GM23248 (cell line): ENCODE data around the gene ABR. TPM values are rescaled to one million over a fixed set of nuclear protein-coding genes. Genes with fewer than 3 reads are reported as not detected.

Experiments
- DNase-seq: peaks from one replicate; pipeline ENCODE4 v3.0.0-alpha.2; 2015
- H2AFZ ChIP-seq: fragments of 200-600 bp; sonication (generic); 2 replicates; pipeline ENCODE4 v1.6.1; 2016; ENCODE audit warnings: antibody characterized with exemption
- H3F3A ChIP-seq: fragments of 200-600 bp; sonication (generic); 2 replicates; pipeline ENCODE4 v1.6.1; 2016; ENCODE audit warnings: mild to moderate bottlenecking, antibody characterized with exemption, mixed run types; ENCODE audit not compliant: insufficient read depth
- H3K27ac ChIP-seq: fragments of 200-600 bp; sonication (generic); 2 replicates; pipeline ENCODE4 v1.5.1; 2016; ENCODE audit warnings: mild to moderate bottlenecking
- H3K27me3 ChIP-seq: fragments of 200-600 bp; sonication (generic); replicated peaks from 2 replicates; pipeline ENCODE4 v1.6.1; 2016; ENCODE audit warnings: mild to moderate bottlenecking; ENCODE audit not compliant: insufficient read depth
- H3K36me3 ChIP-seq: fragments of 200-600 bp; sonication (generic); 2 replicates; pipeline ENCODE4 v1.6.1; 2016; ENCODE audit warnings: low read depth, mild to moderate bottlenecking
- H3K4me1 ChIP-seq: fragments of 200-600 bp; sonication (generic); 2 replicates; pipeline ENCODE4 v1.6.1; 2016; ENCODE audit warnings: mild to moderate bottlenecking; ENCODE audit not compliant: insufficient read depth
- H3K4me2 ChIP-seq: fragments of 200-600 bp; sonication (generic); one replicate; pipeline ENCODE4 v1.6.1; 2016; ENCODE audit warnings: mild to moderate bottlenecking; ENCODE audit not compliant: unreplicated experiment
- H3K4me3 ChIP-seq: fragments of 200-600 bp; sonication (generic); 2 replicates; pipeline ENCODE4 v1.5.1; 2016; ENCODE audit warnings: mild to moderate bottlenecking
- H3K79me2 ChIP-seq: fragments of 200-600 bp; sonication (generic); 2 replicates; pipeline ENCODE4 v1.6.1; 2016; ENCODE audit warnings: mild to moderate bottlenecking; ENCODE audit not compliant: insufficient read depth
- H3K9ac ChIP-seq: fragments of 200-600 bp; sonication (generic); 2 replicates; pipeline ENCODE4 v1.6.1; 2016; ENCODE audit warnings: mild to moderate bottlenecking
- H3K9me2 ChIP-seq: fragments of 200-600 bp; sonication (generic); 2 replicates; pipeline ENCODE4 v1.6.1; 2016; ENCODE audit warnings: mixed run types, mild to moderate bottlenecking, moderate library complexity; ENCODE audit not compliant: insufficient read depth
- H3K9me3 ChIP-seq: fragments of 200-600 bp; sonication (generic); one replicate; pipeline ENCODE4 v1.6.1; 2017; ENCODE audit warnings: low read depth
- H4K20me1 ChIP-seq: fragments of 200-600 bp; sonication (generic); 2 replicates; pipeline ENCODE4 v1.6.0; 2016; ENCODE audit not compliant: insufficient read depth
- EZH2 ChIP-seq: fragments of 200-600 bp; sonication (generic); IDR thresholded peaks from 2 replicates; pipeline ENCODE4 v1.6.1; 2018; ENCODE audit warnings: antibody characterized with exemption, mild to moderate bottlenecking; ENCODE audit not compliant: insufficient read depth, poor library complexity, severe bottlenecking
- EZH2phosphoT487 ChIP-seq: fragments of 200-600 bp; sonication (generic); IDR thresholded peaks from 2 replicates; pipeline ENCODE4 v1.6.1; 2018; ENCODE audit warnings: antibody characterized with exemption, moderate library complexity, mild to moderate bottlenecking, low read depth; ENCODE audit not compliant: insufficient read depth
- WGBS, 2 experiments: methylation state at CpG; one replicate each; pipeline ENCODE4 v1.1.6; 2015 to 2017; ENCODE audit warnings: low lambda C conversion rate in 2 of 2, low coverage in 1 of 2; ENCODE audit errors: missing lambda C conversion rate in 2 of 2; 5-methylcytosine and 5-hydroxymethylcytosine counted together
- in situ Hi-C: fragments of 300-500 bp; cut with MboI; formaldehyde crosslinking; loops from 2 replicates; pipeline ENCODE4 v1.15.0; 2020
- polyA plus RNA-seq: library from polyadenylated mRNA; unstranded; fragments of >200 nt; fragmentation: Nextera tagmentation; extraction: Ambion mirVana; gene quantifications from 2 replicates; pipeline ENCODE4 v1.2.1, GENCODE V29; 2016
- total RNA-seq: library from RNA; depleted of rRNA; stranded (reverse); fragments of >200 nt; shearing (Covaris generic); gene quantifications from 2 replicates; pipeline ENCODE4 v1.2.3, GENCODE V29; 2014; rRNA removed

The ABR gene
- total RNA-seq, result 31.0 and 38.2 TPM in 2 replicates
- polyA plus RNA-seq, result 24.4 and 26.7 TPM in 2 replicates

DNA sequence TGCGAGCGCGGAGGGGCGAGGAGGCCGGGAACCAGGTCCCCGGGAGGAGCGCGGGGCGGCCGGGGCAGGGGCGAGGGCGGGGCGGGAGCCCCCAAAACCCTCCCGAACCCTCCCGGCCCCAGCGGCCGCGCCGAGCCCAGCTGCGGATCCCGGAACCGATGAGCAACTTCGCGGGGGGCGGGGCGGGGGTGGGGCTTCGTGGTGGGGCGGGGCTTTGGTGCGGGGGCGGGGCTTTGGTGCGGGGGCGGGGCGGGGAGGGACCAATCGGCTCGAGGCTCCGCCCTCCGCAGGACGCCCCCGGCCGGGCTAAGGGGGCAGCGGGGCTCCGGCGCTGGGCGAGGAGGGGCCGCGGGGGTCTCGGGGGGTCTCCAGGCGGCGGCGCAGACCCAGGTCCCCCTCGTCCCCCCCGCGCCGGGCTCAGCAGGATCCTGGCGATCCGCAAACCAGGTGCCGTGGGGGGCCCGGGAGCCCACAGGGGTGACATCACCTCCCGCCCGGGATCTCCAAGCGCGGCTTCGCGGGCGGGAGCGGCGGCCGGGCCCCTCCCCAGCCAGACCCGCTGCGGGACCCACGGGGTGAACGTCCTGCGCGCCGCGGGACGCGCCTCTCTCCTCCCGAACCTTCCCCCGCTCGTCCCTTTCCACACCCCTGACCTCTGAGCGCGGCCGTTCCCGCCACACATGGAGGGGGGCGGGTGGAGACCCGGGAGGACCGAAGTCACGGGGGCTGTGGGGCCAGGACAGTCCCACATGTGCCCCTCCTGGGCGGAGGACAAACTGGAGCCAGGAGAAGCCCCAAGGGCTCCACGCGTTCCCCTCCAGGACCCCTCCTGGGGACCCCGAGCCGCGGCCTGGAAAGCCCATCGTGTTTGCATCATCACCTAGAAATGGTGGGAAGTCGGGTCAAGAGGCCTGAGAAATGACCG lies at the start of gene ABR:
TSS of gene ABR (minus strand) at position 164 of the 925 bp plus-strand sequence. CDS start 254 bp downstream, outside the sequence.
- H3K27ac ChIP-seq, result no peak within 1 kb of the TSS
- H3K9ac ChIP-seq, result peak within 1 kb of the TSS; percentile 86
- H2AFZ ChIP-seq, result peak within 1 kb of the TSS; percentile 73
- TF ChIP-seq EZH2phosphoT487 (no peak), EZH2 (no peak)
- no peaks in the 10 kb centered on the region for H3K36me3 ChIP-seq
- no peaks in the 10 kb centered on the region for H3K27me3 ChIP-seq
- DNase-seq, result peak; percentile 68
- H3K9me3 ChIP-seq, result no peaks in the 10 kb centered on the region
- H3K4me3 ChIP-seq, result peak within 1 kb of the TSS; percentile 80
- H3K9me2 ChIP-seq, result no peaks in the 10 kb centered on the region
- WGBS, 2 experiments, result 22 to 30% methylated on average over 28 to 40 of the region's 98 CpGs
- H3F3A ChIP-seq, result peaks cover 16% of the 10 kb centered on the region; the same call in 1 of the 2 replicates
- peak within 1 kb of the TSS; percentile 83 for H3K4me2 ChIP-seq
- peaks cover 16% of the 10 kb centered on the region for H3K4me1 ChIP-seq
- no peaks in the 10 kb centered on the region for H4K20me1 ChIP-seq
- H3K79me2 ChIP-seq, result no peaks in the 10 kb centered on the region
- in situ Hi-C loops, result no loop called here

- WGBS, 2 experiments, result 0 to 2% methylated on average over 21 to 58 of the region's 74 CpGs
Measured at GRCh38 chr17:1229349-1229899, 49.6 kb upstream of the ABR start.

DNA sequence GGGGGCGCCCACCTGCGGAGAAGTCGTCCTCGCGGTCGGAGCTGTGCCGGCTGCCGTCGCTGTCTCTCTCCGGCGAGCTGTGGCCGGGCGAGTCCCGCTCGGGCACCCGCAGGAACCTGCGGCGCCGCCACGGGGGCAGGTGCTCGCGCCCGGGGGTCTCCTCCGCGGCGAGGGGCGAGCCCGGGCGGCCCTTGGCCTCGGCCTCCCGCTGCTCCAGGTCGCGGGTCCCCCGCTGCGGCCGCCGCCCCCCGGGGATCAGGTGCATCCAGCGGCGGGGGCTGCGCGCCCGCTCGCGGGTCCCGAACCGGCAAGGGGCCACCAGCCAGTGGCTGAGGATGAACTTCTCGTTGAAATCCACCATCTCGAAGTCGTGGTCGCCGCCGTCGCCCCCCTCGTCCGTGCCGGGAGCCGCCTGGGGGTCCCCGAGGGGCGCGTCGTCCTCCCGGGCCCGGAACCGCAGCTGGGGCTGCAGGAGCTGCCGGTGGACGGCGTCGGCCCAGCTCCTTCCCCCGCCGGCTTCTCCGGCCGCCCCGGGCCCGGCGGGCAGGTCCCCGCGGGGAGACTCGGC lies 49.1 kb upstream of the ABR start:
- WGBS, 2 experiments, result 1 to 4% methylated on average over 23 to 66 of the region's 79 CpGs
- in situ Hi-C loops, result no loop called here
- no peaks in the 10 kb centered on the region for H3K36me3 ChIP-seq

More at GRCh38 chr17:1229349-1229899, 49.6 kb upstream of the ABR start:
- no peak overlapping the region for H3K27ac ChIP-seq
- DNase-seq, result peak; percentile 69
- no peaks in the 10 kb centered on the region for H3K9me3 ChIP-seq
- H4K20me1 ChIP-seq, result no peaks in the 10 kb centered on the region
- H3K9me2 ChIP-seq, result no peaks in the 10 kb centered on the region
- H2AFZ ChIP-seq, result peak overlapping the region; percentile 80
- H3K36me3 ChIP-seq, result no peaks in the 10 kb centered on the region
- peak overlapping the region; percentile 73 for H3K4me3 ChIP-seq
- in situ Hi-C loops, result no loop called here
- TF ChIP-seq EZH2, result peak; percentile 94
- 0 out of 2 replicates have a peak, but pooled peaks have one; percentile 7 for TF ChIP-seq EZH2phosphoT487
- peak overlapping the region; percentile 73 for H3K4me2 ChIP-seq
- H3K4me1 ChIP-seq, result peaks cover 20% of the 10 kb centered on the region
- H3F3A ChIP-seq, result peaks cover 11% of the 10 kb centered on the region
- peaks cover 13% of the 10 kb centered on the region for H3K27me3 ChIP-seq
- peak overlapping the region; percentile 55 for H3K9ac ChIP-seq
- H3K79me2 ChIP-seq, result no peaks in the 10 kb centered on the region

More for the DNA sequence above, 49.1 kb upstream of the ABR start:
- Histone ChIP-seq H4K20me1 (no peaks in the 10 kb centered on the region), H3F3A (peaks cover 11% of the 10 kb centered on the region), H3K27me3 (peaks cover 13% of the 10 kb centered on the region), H3K4me3 (peak overlapping the region; percentile 73; the same call in 1 of the 2 replicates), H3K4me1 (peaks cover 20% of the 10 kb centered on the region), H2AFZ (no peak overlapping the region), H3K9me2 (no peaks in the 10 kb centered on the region), H3K27ac (no peak overlapping the region), H3K9ac (no peak overlapping the region), H3K4me2 (no peak overlapping the region), H3K9me3 (no peaks in the 10 kb centered on the region), H3K79me2 (no peaks in the 10 kb centered on the region)
- TF ChIP-seq EZH2phosphoT487, result peak; percentile 20; the same call in 1 of the 2 replicates
- TF ChIP-seq EZH2, result no peak
- DNase-seq, result no peak
